Activated CD4-positive, CD25-positive, alpha-beta regulatory T cell treated with anti-CD3 and anti-CD28 coated beads, Interleukin-2, amount 50 U/mL, for 24 hours (primary cell): Measurements from ENCODE around the gene SCRN1.

ENCODE experiments used
- ATAC-seq, 2 donors: fragments of 150-1000 bp; cut with Tn5 transposase; one replicate each; pipeline ENCODE4 v1.10.0; 2021; ENCODE audit warnings: mild to moderate bottlenecking in 1 of 2, moderate library complexity in 1 of 2

Gene SCRN1

GRCh38 chr7:30001998-30002397 lies 12.4 kb upstream of the SCRN1 start:
- ATAC-seq = no peak

DNA sequence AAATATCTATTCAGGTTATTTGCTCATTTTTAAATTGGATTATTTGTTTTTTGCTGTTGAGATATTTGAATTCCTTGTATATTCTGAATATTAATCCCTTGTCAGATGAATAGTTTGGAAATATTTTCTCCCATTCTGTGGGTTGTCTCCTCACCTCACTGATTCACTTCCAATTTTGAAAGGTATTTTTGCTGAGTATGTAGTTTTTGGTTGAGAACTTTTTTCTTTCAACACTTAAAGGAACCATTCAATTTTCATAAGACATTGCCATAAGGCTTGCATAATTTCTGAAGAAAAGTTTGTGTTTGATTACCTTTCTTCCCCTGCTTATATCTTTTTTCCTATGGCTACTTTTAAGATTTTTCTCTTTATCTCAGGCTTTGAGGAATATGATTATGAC lies 8.9 kb upstream of the SCRN1 start:
- ATAC-seq = no peak

- ATAC-seq = no peak
These were observed 6.7 kb upstream of the SCRN1 start for GRCh38 chr7:29996321-29996720.

DNA sequence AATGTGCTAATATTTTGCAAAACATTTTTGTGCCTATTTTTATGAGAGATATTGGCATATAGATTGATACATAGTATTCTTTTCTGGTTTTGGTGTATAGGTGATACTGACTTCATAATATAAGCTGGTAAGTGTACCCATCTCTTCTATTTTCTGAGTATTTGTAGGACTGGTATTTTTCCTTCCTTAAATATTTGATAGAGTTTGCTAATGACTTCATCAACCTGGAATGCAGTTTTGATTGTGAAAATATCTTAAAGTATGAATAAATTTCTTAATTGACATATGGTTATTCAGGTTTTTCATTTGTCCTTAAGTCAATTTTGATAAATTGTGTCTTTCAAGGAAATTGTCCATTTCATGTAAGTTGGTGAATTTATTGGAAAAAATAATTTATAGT lies 6.1 kb upstream of the SCRN1 start:
- ATAC-seq = no peak

DNA sequence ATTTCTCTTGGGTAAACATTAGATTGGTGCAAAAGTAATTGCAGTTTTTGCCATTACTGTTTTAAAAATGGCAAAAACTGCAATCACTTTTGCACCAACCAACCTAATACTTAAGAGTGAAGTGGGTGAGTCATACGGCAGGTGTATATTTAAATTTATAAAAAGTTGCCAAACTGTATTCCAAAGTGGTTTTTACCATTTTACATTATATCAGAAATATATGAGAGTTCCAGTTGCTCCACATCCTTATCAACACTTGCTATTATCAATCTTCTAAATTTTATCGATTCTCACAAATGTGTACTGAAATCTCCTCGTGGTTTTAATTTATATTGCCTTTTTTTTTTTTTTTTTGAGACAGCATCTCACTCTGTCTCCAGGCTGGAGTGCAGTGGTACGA lies 3.5 kb upstream of the SCRN1 start:
- ATAC-seq = no peak

- ATAC-seq = no peak
These were observed 2.3 kb upstream of the SCRN1 start for GRCh38 chr7:29991937-29992336.

- ATAC-seq = no peak
These were observed 1.3 kb upstream of the SCRN1 start for GRCh38 chr7:29990931-29991330.

- ATAC-seq = peak; percentile 41 to 42
These were observed 961 bp downstream of the SCRN1 start for GRCh38 chr7:29988424-29989256.

DNA sequence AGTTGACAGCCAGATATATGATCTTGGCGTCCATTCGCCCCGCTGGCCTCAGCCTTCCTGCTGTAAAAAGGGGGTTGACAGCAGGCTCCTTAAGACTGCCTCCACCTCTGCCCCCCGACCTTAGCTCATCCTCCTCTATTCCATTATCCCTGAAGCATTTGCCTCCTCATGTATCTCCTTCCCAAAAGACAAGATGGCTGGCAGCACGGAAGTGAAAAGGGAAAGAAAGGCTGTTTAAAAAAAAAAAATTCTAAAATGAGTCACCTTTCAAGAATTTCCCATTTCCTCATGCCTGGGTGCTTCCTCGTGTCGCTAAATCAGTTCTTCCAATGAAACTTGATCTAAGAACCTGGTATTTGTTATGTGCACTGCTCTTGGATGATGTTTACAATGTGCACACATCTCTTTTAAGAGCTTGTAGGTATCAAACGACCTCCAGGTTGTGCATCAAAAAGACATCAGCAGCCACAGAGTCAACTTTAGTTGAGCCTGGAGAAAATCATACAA lies 1.7 kb downstream of the SCRN1 start:
- no peak for ATAC-seq

GRCh38 chr7:29987083-29987482 lies 2.5 kb downstream of the SCRN1 start:
- ATAC-seq = no peak

- no peak for ATAC-seq
These were observed 9.4 kb downstream of the SCRN1 start for GRCh38 chr7:29980151-29980550.

- ATAC-seq = no peak
These were observed 11.5 kb downstream of the SCRN1 start for GRCh38 chr7:29977886-29978651.

- ATAC-seq = no peak
These were observed 12.8 kb downstream of the SCRN1 start for GRCh38 chr7:29976673-29977415.

GRCh38 chr7:29976266-29976665 lies 13.3 kb downstream of the SCRN1 start:
- no peak for ATAC-seq

DNA sequence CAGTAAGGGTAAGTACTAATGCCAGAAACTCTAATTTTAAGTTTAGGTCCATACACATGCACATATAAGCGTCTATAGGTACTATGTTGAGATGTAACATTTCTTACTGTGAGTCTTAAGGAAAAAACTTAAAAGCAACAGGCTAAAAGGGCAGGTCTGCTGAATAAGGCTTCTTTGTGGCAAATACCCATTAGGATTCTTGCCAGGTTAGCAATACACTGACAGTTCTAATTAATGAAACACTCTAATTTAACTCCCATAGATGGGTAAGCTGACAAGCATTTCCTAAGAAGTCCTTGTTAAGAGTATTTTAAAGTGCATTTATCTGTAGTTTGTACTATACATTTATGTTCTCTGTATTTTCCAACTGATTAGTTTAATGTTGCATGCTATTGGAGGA lies 14.0 kb downstream of the SCRN1 start:
- ATAC-seq = no peak

- ATAC-seq = no peak
These were observed 15.3 kb downstream of the SCRN1 start for GRCh38 chr7:29974286-29974685.

DNA sequence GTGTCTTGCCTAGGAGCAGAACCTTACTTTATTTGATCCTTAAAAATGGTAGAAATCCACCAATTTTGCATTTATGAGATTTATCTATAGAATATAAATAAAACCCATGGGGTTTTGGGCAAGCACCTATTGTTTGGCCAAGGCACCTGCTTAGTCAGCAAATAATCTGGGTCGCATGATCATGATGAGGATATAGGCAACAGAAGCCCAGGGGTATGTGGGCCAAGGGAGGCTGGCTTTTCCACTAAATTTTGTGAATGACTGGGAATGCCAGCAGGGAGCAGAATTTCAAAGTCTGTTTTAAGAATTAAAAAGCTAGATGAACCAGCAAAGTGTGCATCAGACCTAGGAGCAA lies 17.3 kb downstream of the SCRN1 start:
- ATAC-seq = no peak

GRCh38 chr7:29971566-29972314 lies 17.9 kb downstream of the SCRN1 start:
- ATAC-seq = no peak

GRCh38 chr7:29970158-29970557 lies 19.4 kb downstream of the SCRN1 start:
- ATAC-seq = no peak

- ATAC-seq = no peak
These were observed 19.9 kb downstream of the SCRN1 start for GRCh38 chr7:29969738-29970137.

DNA sequence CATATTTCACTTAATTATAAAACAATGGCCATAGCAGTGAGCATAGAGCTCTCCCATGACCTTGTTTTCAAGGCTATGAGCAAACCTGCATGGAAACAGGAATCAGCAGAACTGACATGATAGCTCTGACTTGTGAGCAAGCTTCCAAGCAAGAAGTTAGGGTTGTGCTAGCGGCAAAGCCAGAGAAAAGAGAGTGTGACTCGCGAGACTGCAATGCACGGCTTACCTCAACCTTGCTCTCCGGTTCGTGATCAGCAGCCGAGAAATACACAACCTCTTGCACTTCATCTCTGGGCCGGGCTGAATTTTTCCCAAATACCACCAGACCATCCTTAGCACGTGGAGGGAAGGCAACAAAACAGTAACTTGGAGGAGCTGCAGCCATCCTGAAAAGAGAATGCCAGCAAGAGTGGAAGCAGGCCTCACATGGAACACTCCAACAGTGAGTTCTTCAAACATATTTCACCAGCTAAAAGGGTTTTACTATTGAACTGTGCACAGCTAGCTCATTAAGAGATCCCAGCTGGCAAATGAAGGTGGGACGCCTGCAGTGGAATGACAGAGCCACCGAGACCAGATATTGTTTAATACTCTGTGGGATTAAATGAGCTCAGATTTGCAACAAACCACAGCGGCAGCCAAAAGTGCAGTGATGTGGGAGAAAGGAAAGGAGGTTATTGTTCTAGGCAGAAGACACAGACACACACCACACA lies 20.8 kb downstream of the SCRN1 start:
- ATAC-seq = no peak

DNA sequence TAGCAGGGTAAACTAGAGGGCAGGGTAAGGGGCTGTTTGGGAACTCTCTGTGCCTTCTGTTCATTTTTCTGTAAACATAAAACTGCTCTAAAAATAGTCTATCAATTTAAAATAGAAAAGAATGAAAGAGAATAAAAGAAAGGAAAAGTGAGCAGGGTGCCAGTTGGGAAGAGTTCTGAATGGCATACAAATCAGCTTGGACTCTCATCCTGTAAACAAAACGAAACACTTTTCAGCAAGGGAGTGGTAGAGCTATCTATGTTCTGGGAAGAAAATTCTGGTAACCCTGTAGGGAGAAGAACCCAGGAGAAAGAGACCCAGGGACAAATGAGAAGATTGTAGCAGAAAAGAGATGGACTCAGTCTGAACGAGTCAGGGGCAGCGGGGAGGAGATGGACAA lies 24.6 kb downstream of the SCRN1 start:
- ATAC-seq = no peak
